Transverse colon (tissue), 4 donors: ENCODE data around the gene ARHGAP45. TPM values are rescaled to one million over a fixed set of nuclear protein-coding genes. Genes with fewer than 3 reads are reported as not detected.

ENCODE experiments used
- DNase-seq: peaks from one replicate; pipeline ENCODE4 v3.0.0-alpha.2; 2019
- H3K27ac ChIP-seq, 4 donors: fragments of 200-600 bp; sonication (generic); 2 replicates each; pipeline ENCODE4 v1.5.1; 2016 to 2018; ENCODE audit warnings: inconsistent platforms in 4 of 4
- H3K27me3 ChIP-seq: fragments of 200-600 bp; sonication (generic); 2 replicates; pipeline ENCODE4 v1.5.1; 2017; ENCODE audit warnings: inconsistent platforms
- H3K36me3 ChIP-seq, 4 donors: fragments of 200-600 bp; sonication (generic); 2 replicates each; pipeline ENCODE4 v1.5.1; 2017 to 2019; ENCODE audit warnings: inconsistent platforms in 4 of 4
- H3K4me1 ChIP-seq, 4 donors: fragments of 200-600 bp; sonication (generic); 2 replicates each; pipeline ENCODE4 v1.5.1; 2017 to 2020; ENCODE audit warnings: inconsistent platforms in 4 of 4
- H3K4me3 ChIP-seq, 4 donors: fragments of 200-600 bp; sonication (generic); 1 replicate in 1 of 4; 2 replicates in 3 of 4; pipeline versions ENCODE4 v1.5.1 to v1.6.1; 2017 to 2019; ENCODE audit warnings: inconsistent platforms in 4 of 4
- H3K9me3 ChIP-seq, 2 donors: fragments of 200-600 bp; sonication (generic); 2 replicates each; pipeline ENCODE4 v1.5.1; 2017 to 2019; ENCODE audit warnings: inconsistent platforms in 2 of 2
- CTCF ChIP-seq, 5 experiments: fragments of 200-600 bp in 3 of 5; fragments of 450-650 bp in 2 of 5; sonication (generic) in 3 of 5; IDR thresholded peaks; 1 replicate in 2 of 5; 2 replicates in 3 of 5; pipeline ENCODE4 v1.5.1; 2016 to 2017; ENCODE audit warnings: antibody characterized with exemption in 5 of 5, inconsistent platforms in 3 of 5, mild to moderate bottlenecking in 2 of 5, moderate library complexity in 1 of 5
- EP300 ChIP-seq: sonication (generic); formaldehyde crosslinking; IDR thresholded peaks from one replicate; pipeline ENCODE4 v1.6.1; 2017; ENCODE audit warnings: antibody characterized with exemption, low read depth
- POLR2A ChIP-seq: fragments of 450-650 bp; IDR thresholded peaks from one replicate; pipeline ENCODE4 v1.6.1; 2016; ENCODE audit warnings: antibody characterized with exemption, mild to moderate bottlenecking, moderate library complexity
- POLR2AphosphoS5 ChIP-seq, 3 donors: sonication (generic); formaldehyde crosslinking; IDR thresholded peaks; one replicate each; pipeline ENCODE4 v1.6.1; 2016; ENCODE audit warnings: antibody characterized with exemption in 3 of 3
- WGBS, 2 donors: methylation state at CpG; one replicate each; pipeline ENCODE4 v1.1.5; 2018; ENCODE audit warnings: low coverage in 1 of 2; 5-methylcytosine and 5-hydroxymethylcytosine counted together
- in situ Hi-C, 4 donors: fragments of 200-750 bp; cut with MboI; loops; one replicate each; pipeline versions ENCODE4 v1.15.0 to v1.15.1; 2017; ENCODE audit warnings: low sequenced_read_pairs in 3 of 4, low pct_ligation_motif_present in 1 of 4, low pct_unique_long_range_greater_than_20kb in 1 of 4
- intact Hi-C: fragments of 100-400 bp; cut with DNase I; formaldehyde crosslinking; loops from one replicate; pipeline ENCODE4 v1.15.1; 2023; ENCODE audit warnings: low total_unique reads
- total RNA-seq, 4 donors: library from RNA; depleted of rRNA; stranded (reverse); fragments of >200 nt; gene quantifications; one replicate each; pipeline ENCODE4 v1.1.0, GENCODE V29; 2016

ARHGAP45 gene
- total RNA-seq, 4 donors from 2014 or later = 10.0 to 174 (median 76.9) TPM

- WGBS, 2 donors = 89 to 94% methylated on average over 12 to 17 of the region's 17 CpGs
- peaks cover 28 to 38% (median 34%) of the 10 kb centered on the region in 4 donors for H3K4me1 ChIP-seq
- in situ Hi-C loops = no loop called here
- peaks cover 14% of the 10 kb centered on the region for H3K27me3 ChIP-seq
- TF ChIP-seq EP300 (no peak), POLR2AphosphoS5 (IDR thresholded peaks at IDR 0.05) (no peak), POLR2A (no peak), CTCF (IDR thresholded peaks at IDR 0.05) (no peak)
- intact Hi-C loops = no loop called here
- H3K36me3 ChIP-seq = no peaks in the 10 kb centered on the region
- no peak for DNase-seq
- H3K27ac ChIP-seq = no peak overlapping the region
- H3K9me3 ChIP-seq = peaks cover 0 to 6% of the 10 kb centered on the region in 2 donors
- H3K4me3 ChIP-seq = no peak overlapping the region
These were observed 4.5 kb upstream of the ARHGAP45 start for GRCh38 chr19:1062387-1063029.

GRCh38 chr19:1063030-1063908, 3.7 kb upstream of the ARHGAP45 start:
- no peak for DNase-seq
- no peaks in the 10 kb centered on the region for H3K36me3 ChIP-seq
- H3K27me3 ChIP-seq = peaks cover 20% of the 10 kb centered on the region
- in situ Hi-C loops = no loop called here
- intact Hi-C loops = no loop called here
- no peaks in the 10 kb centered on the region for H3K9me3 ChIP-seq
- WGBS, 2 donors = 52 to 91% methylated on average over 3 to 36 of the region's 37 CpGs
- TF ChIP-seq EP300 (no peak), CTCF (IDR thresholded peaks at IDR 0.05) (no peak), POLR2A (no peak), POLR2AphosphoS5 (IDR thresholded peaks at IDR 0.05) (no peak)
- no peak overlapping the region for H3K27ac ChIP-seq
- H3K4me1 ChIP-seq = peaks cover 29 to 39% (median 36%) of the 10 kb centered on the region in 4 donors
- H3K4me3 ChIP-seq = no peak overlapping the region

DNA sequence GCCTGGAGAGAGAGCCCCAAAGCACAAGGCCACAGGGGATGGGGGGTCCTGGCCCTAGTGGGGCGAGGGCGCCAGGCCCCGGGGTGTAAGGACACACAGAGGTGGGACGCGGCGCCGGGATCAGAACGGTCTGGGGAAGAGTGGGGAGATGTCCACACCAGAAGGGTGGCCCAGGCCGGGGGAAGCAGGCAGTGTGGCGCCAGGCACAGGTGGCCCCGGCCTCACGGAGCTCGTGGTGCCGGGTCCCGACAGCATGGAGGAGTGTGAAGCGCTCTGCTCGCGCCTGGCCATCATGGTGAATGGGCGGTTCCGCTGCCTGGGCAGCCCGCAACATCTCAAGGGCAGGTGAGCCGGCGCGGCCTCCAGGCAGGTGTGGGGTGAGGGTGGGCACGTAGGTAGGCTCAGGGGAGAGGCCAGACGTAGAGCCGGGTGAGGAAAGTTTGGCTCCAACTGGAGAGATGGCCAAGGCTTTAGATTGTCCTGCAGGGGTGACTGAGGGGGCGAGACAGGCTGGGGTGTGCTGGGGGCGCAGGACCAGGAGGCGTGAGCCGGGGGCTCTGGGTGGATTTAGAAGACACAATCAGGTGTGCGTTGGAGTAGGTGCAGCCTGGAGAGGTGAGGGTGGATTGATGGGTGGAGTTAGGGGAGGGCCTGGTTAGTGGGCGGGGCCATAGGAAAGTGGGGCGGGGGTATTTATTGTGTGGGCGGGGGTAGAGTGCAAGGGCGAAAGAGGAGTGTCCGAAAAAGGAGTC, 2.9 kb upstream of the ARHGAP45 start:
- Histone ChIP-seq H3K27ac (no peak overlapping the region), H3K4me3 (no peak overlapping the region), H3K9me3 (no peaks in the 10 kb centered on the region), H3K4me1 (peaks cover 29 to 45% (median 40%) of the 10 kb centered on the region in 4 donors), H3K36me3 (no peaks in the 10 kb centered on the region), H3K27me3 (peaks cover 28% of the 10 kb centered on the region)
- DNase-seq = peak; percentile 38
- intact Hi-C loops (no loop called here), in situ Hi-C loops (no loop called here)
- WGBS, 2 donors = 62 to 79% methylated on average over 9 to 36 of the region's 37 CpGs
- TF ChIP-seq CTCF (IDR thresholded peaks at IDR 0.05) (no peak), POLR2A (no peak), EP300 (no peak), POLR2AphosphoS5 (IDR thresholded peaks at IDR 0.05) (no peak)
